Measurements from ENCODE around the gene ACER1.

- TF ChIP-seq CTCF (IDR thresholded peaks at IDR 0.05; ENCODE audit: low read depth, low read length) = no peak
- no peak for TF ChIP-seq EZH2phosphoT487 (IDR thresholded peaks at IDR 0.05; ENCODE audit: low read depth)
Observed at GRCh38 chr19:6267552-6268381, 65.6 kb downstream of the ACER1 start.
